C4-2B (cell line): Measurements from ENCODE around the gene R3HDM2.
"Not testable (repeated sequence)": the region's sequence is repeated elsewhere in the genome, so short reads cannot be mapped to it uniquely, and the experiment has no call there.

Experiments
- H3K27ac ChIP-seq: fragments of 450-650 bp; 2 replicates; pipeline ENCODE4 v1.5.1; 2017
- CTCF ChIP-seq: fragments of 450-650 bp; conservative IDR thresholded peaks from 2 replicates; pipeline ENCODE4 v1.5.1; 2017; ENCODE audit warnings: mild to moderate bottlenecking
- ZFX ChIP-seq: fragments of 450-650 bp; IDR thresholded peaks from 2 replicates; pipeline ENCODE4 v1.6.1; 2017

The R3HDM2 gene

DNA sequence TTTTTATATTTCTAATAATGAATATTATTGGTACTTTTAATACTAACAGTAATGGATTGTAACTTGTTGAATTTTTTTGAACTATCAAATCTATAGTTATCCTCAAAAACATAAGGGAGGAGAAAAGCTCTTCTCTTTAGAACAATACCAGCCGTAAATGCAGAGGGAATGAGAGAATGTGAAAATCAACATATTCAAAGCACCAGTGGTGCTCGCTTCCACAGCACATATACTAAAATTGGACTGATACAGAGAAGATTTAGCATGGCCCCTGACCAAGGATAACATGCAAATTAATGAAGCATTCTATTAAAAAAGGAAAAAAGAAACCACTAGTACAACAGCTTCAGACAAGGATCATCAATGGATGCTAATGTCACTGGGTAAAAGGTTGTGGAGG is 15.8 kb downstream of the R3HDM2 start:
- H3K27ac ChIP-seq, result no peak overlapping the region

DNA sequence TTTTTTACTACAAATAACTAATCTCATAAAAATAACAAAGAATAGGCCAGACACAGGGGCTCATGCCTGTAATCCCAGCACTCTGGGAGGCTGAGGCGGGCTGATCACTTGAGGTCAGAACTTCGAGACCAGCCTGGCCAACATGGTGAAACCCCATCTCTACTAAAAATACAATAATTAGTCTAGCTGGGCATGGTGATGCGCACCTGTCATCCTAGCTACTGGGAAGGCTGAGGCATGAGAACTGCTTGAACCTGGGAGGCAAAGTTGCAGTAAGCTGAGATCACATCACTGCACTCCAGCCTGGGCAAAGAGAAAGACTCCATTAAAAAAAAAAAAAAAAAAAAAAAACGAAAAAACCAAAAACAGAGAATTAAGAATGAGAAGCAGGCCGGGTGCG is 16.7 kb downstream of the R3HDM2 start:
- H3K27ac ChIP-seq, result not testable (repeated sequence)

More for the DNA sequence above, 15.8 kb downstream of the R3HDM2 start:
- TF ChIP-seq CTCF, result no peak
- no peak for TF ChIP-seq ZFX

GRCh38 chr12:57410534-57410933 is 20.3 kb downstream of the R3HDM2 start:
- H3K27ac ChIP-seq, result no peak overlapping the region
- no peak for TF ChIP-seq CTCF
- TF ChIP-seq ZFX, result no peak

DNA sequence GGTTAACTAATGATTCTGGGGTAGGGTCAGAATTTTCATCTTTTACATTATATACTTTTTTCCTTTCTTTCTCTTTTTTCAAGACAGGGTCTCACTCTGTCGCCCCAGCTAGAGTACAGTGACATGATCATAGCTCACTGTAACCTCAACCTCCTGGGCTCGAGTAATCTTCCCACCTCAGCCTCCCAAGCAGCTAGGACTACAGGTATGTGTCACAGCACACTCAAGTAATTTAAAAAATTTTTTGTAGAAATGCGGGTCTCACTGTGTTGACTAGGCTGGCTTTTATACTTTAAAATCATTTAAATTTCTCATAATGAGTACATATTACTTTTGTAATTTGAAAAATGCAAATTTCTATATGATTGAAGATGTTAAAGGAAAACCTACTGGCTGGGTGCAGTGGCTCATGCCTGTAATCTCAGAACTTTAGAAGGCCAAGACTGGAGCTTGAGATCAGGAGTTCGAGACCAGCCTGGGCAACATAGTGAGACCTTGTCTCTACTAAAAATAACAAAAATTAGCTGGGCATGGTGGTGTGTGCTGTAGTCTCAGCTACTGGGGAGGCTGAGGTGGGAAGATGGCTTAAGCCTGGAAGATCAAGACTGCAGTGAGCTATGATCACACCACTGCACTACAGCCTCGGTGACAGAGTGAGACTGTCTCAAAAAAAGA is 25.7 kb downstream of the R3HDM2 start:
- TF ChIP-seq CTCF (no peak), ZFX (no peak)
- no peak overlapping the region for H3K27ac ChIP-seq

DNA sequence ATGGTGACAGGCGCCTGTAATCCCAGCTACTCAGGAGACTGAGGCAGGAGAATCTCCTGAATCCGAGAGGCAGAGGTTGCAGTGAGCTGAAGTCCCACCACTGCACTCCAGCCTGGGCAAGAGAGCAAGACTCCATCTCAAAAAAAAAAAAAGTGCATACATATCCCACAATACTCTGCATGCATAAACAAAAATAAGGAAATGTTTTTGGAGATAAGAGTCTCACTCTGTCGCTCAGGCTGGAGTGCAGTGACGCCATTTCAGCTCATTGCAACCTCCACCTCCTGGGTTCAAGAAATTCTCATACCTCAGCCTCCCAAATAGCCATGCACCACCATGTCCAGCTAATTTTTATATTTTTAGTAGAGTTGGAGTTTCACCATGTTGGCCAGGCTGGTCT is 28.7 kb downstream of the R3HDM2 start:
- not testable (repeated sequence) for H3K27ac ChIP-seq

- H3K27ac ChIP-seq, result no peak overlapping the region
- TF ChIP-seq CTCF (no peak), ZFX (no peak)
These were observed 29.7 kb downstream of the R3HDM2 start for GRCh38 chr12:57401165-57401564.

GRCh38 chr12:57399718-57400463 is 31.0 kb downstream of the R3HDM2 start:
- not testable (repeated sequence) for H3K27ac ChIP-seq

DNA sequence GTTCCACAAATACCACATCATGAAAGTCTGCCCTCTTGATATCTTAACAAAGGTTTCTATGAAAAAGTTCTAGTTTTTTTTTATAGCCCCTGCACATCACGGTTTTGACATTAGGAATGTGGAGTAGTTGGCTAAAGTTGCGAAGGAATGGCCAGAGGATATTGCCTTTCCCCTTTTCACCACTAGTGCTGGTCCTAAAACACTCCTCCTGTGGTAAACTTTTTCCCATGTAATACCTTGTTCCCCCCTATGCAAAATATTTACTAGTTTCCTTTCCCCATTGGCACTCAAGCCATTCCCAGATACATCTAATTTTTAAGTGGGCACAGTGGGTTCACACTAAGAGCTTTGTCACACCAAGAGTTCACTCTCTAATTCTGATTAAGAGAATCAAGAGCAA is 33.4 kb downstream of the R3HDM2 start:
- TF ChIP-seq ZFX (no peak), CTCF (no peak)
- H3K27ac ChIP-seq, result no peak overlapping the region

GRCh38 chr12:57395121-57395520 is 35.7 kb downstream of the R3HDM2 start:
- H3K27ac ChIP-seq, result no peak overlapping the region
- TF ChIP-seq CTCF (no peak), ZFX (no peak)
